IMR-90 (cell line): ENCODE data around the gene UBE2G1. TPM values are rescaled to one million over a fixed set of nuclear protein-coding genes. Genes with fewer than 3 reads are reported as not detected.

ENCODE experiments used
- ATAC-seq: fragments of 200-7000 bp; cut with Tn5 transposase; 2 replicates; pipeline ENCODE4 v1.9.1; 2020; ENCODE audit warnings: low read depth, mild to moderate bottlenecking, moderate library complexity
- BruUV-seq: library from RNA; stranded (reverse); fragments of 400-500 nt; replicated peaks from 2 replicates; lab custom pipeline; 2021; lab: Mats Ljungman, UMichigan
- CTCF ChIA-PET: fragments of 300-600 bp; formaldehyde crosslinking; extraction: SDS; loops from one replicate; lab custom pipeline; 2021; ENCODE audit warnings: antibody characterized with exemption; lab: Yijun Ruan, JAX
- POLR2A ChIA-PET: fragments of 300-600 bp; sonication (Branson Sonifier 250); formaldehyde crosslinking; loops from one replicate; lab custom pipeline; 2022; ENCODE audit warnings: antibody characterized with exemption; ENCODE audit not compliant: unreplicated experiment; lab: Charles Lee
- DNase-seq: peaks from one replicate; pipeline ENCODE4 v3.0.0; 2013
- H2AFZ ChIP-seq: replicated peaks from 2 replicates; pipeline ENCODE3; 2013; ENCODE audit warnings: low read length, mild to moderate bottlenecking; ENCODE audit not compliant: poor library complexity
- H2AK5ac ChIP-seq: 2 replicates; pipeline ENCODE4 v1.6.1; 2013; ENCODE audit warnings: low read depth, low read length, inconsistent platforms
- H2AK9ac ChIP-seq: replicated peaks from 2 replicates; pipeline ENCODE3; 2013; ENCODE audit warnings: mild to moderate bottlenecking, low read depth, low read length, moderate library complexity; ENCODE audit not compliant: poor library complexity
- H2BK120ac ChIP-seq: 2 replicates; pipeline ENCODE4 v1.6.1; 2013; ENCODE audit warnings: low read depth, low read length, inconsistent platforms
- H2BK15ac ChIP-seq: 3 replicates; pipeline ENCODE4 v1.6.1; 2013; ENCODE audit warnings: low read depth, low read length, inconsistent platforms
- H2BK20ac ChIP-seq: 2 replicates; pipeline ENCODE4 v1.6.1; 2013; ENCODE audit warnings: low read depth, mild to moderate bottlenecking, inconsistent platforms, low read length, moderate library complexity
- H2BK5ac ChIP-seq: 2 replicates; pipeline ENCODE4 v1.6.1; 2013; ENCODE audit warnings: mild to moderate bottlenecking, low read depth, low read length, inconsistent platforms; ENCODE audit not compliant: poor library complexity, severe bottlenecking
- H3K14ac ChIP-seq: replicated peaks from 2 replicates; pipeline ENCODE4 v1.6.1; 2013; ENCODE audit warnings: low read depth, low read length, inconsistent platforms
- H3K18ac ChIP-seq: 2 replicates; pipeline ENCODE4 v1.6.1; 2013; ENCODE audit warnings: low read depth, low read length, control low read depth
- H3K23ac ChIP-seq: 2 replicates; pipeline ENCODE4 v1.6.1; 2013; ENCODE audit warnings: low read depth, low read length, inconsistent platforms
- H3K27ac ChIP-seq: 2 replicates; pipeline ENCODE4 v1.5.1; 2013; ENCODE audit warnings: mild to moderate bottlenecking, control low read depth, low read length; ENCODE audit not compliant: insufficient read depth
- H3K27me3 ChIP-seq: 2 replicates; pipeline ENCODE4 v1.6.1; 2013; ENCODE audit warnings: low read length; ENCODE audit not compliant: control insufficient read depth, insufficient read depth
- H3K36me3 ChIP-seq: 2 replicates; pipeline ENCODE4 v1.6.1; 2013; ENCODE audit warnings: low read length, mixed read lengths; ENCODE audit not compliant: control insufficient read depth, insufficient read depth
- H3K4ac ChIP-seq: 2 replicates; pipeline ENCODE4 v1.6.1; 2013; ENCODE audit warnings: low read depth, low read length, inconsistent platforms
- H3K4me1 ChIP-seq: 2 replicates; pipeline ENCODE4 v1.6.1; 2013; ENCODE audit warnings: low read length, mixed read lengths; ENCODE audit not compliant: control insufficient read depth, insufficient read depth
- H3K4me2 ChIP-seq: 2 replicates; pipeline ENCODE4 v1.6.1; 2013; ENCODE audit warnings: low read depth, mild to moderate bottlenecking, control low read depth, low read length, moderate library complexity
- H3K4me3 ChIP-seq: 2 replicates; pipeline ENCODE4 v1.5.1; 2013; ENCODE audit warnings: low read depth, mild to moderate bottlenecking, control low read depth, low read length, moderate library complexity; ENCODE audit not compliant: insufficient read depth
- H3K56ac ChIP-seq: 2 replicates; pipeline ENCODE4 v1.6.1; 2013; ENCODE audit warnings: low read length, inconsistent platforms; ENCODE audit not compliant: insufficient read depth; ENCODE audit errors: extremely low read depth
- H3K79me1 ChIP-seq, 2 experiments: 2 replicates each; pipeline ENCODE4 v1.6.1; 2013; ENCODE audit warnings: low read length in 2 of 2, inconsistent platforms in 1 of 2, low read depth in 1 of 2
- H3K9ac ChIP-seq: 2 replicates; pipeline ENCODE4 v1.6.1; 2013; ENCODE audit warnings: low read depth, low read length, control low read depth
- H3K9me1 ChIP-seq: 2 replicates; pipeline ENCODE4 v1.6.1; 2013; ENCODE audit warnings: low read length, inconsistent platforms; ENCODE audit not compliant: insufficient read depth
- H3K9me3 ChIP-seq: 2 replicates; pipeline ENCODE4 v1.6.1; 2013; ENCODE audit warnings: low read length; ENCODE audit not compliant: control insufficient read depth, insufficient read depth
- H4K20me1 ChIP-seq: 2 replicates; pipeline ENCODE4 v1.6.1; 2013; ENCODE audit warnings: low read length, inconsistent platforms; ENCODE audit not compliant: insufficient read depth
- H4K5ac ChIP-seq: 2 replicates; pipeline ENCODE4 v1.6.1; 2013; ENCODE audit warnings: mild to moderate bottlenecking, low read depth, low read length, control low read depth
- H4K8ac ChIP-seq, 2 experiments: 2 replicates each; pipeline ENCODE4 v1.6.1; 2013; ENCODE audit warnings: low read depth in 2 of 2, low read length in 2 of 2, control low read depth in 1 of 2, inconsistent platforms in 1 of 2
- H4K91ac ChIP-seq: 2 replicates; pipeline ENCODE4 v1.6.1; 2013; ENCODE audit warnings: low read depth, low read length, inconsistent platforms; ENCODE audit not compliant: insufficient read depth
- BHLHE40 ChIP-seq: fragments of 150-350 bp; IDR thresholded peaks from 2 replicates; pipeline ENCODE4 v1.6.1; 2016; ENCODE audit warnings: mild to moderate bottlenecking, low read depth, low read length
- CEBPB ChIP-seq: IDR thresholded peaks from 2 replicates; pipeline ENCODE4 v1.6.1; 2012; ENCODE audit warnings: low read depth, low read length, improper control_type of control experiment
- CHD1 ChIP-seq: IDR thresholded peaks from 2 replicates; pipeline ENCODE4 v1.6.1; 2012; ENCODE audit warnings: low read depth, low read length, improper control_type of control experiment
- FOS ChIP-seq: fragments of 150-350 bp; IDR thresholded peaks from 2 replicates; pipeline ENCODE4 v1.6.1; 2016; ENCODE audit warnings: low read depth, low read length
- MAFK ChIP-seq: IDR thresholded peaks from 2 replicates; pipeline ENCODE4 v1.6.1; 2012; ENCODE audit warnings: low read depth, low read length, improper control_type of control experiment
- MAZ ChIP-seq: IDR thresholded peaks from 2 replicates; pipeline ENCODE4 v1.6.1; 2012; ENCODE audit warnings: low read depth, mild to moderate bottlenecking, low read length, improper control_type of control experiment, moderate library complexity, borderline replicate concordance
- MXI1 ChIP-seq: IDR thresholded peaks from 2 replicates; pipeline ENCODE4 v1.6.1; 2012; ENCODE audit warnings: low read depth, mild to moderate bottlenecking, low read length, moderate library complexity, borderline replicate concordance
- POLR2A ChIP-seq: IDR thresholded peaks from 2 replicates; pipeline ENCODE4 v1.6.1; 2012; ENCODE audit warnings: mild to moderate bottlenecking, low read depth, low read length
- RAD21 ChIP-seq: IDR thresholded peaks from 2 replicates; pipeline ENCODE4 v1.6.1; 2012; ENCODE audit warnings: low read length, improper control_type of control experiment
- RCOR1 ChIP-seq: IDR thresholded peaks from 2 replicates; pipeline ENCODE4 v1.6.1; 2012; ENCODE audit warnings: mild to moderate bottlenecking, low read length, improper control_type of control experiment; ENCODE audit not compliant: insufficient replicate concordance
- RFX5 ChIP-seq: IDR thresholded peaks from 2 replicates; pipeline ENCODE4 v1.8.0; 2012; ENCODE audit warnings: low read depth, mild to moderate bottlenecking, low read length, moderate library complexity
- SMC3 ChIP-seq: fragments of 150-350 bp; IDR thresholded peaks from 2 replicates; pipeline ENCODE4 v1.6.1; 2016; ENCODE audit warnings: low read depth, mild to moderate bottlenecking, antibody characterized with exemption, low read length, moderate library complexity
- WGBS, 2 experiments: methylation state at CpG; one replicate each; pipeline versions ENCODE4 v1.1.5 to v1.1.7; 2013; ENCODE audit warnings: missing lambda C conversion rate in 2 of 2; ENCODE audit not compliant: insufficient read length in 1 of 2; ENCODE audit errors: extremely low coverage in 2 of 2; 5-methylcytosine and 5-hydroxymethylcytosine counted together
- dilution Hi-C: fragments of 300-500 bp; cut with HindIII; formaldehyde crosslinking; loops from one replicate; pipeline ENCODE4 v1.14.3; 2018; ENCODE audit warnings: low sequenced_read_pairs; ENCODE audit not compliant: unreplicated experiment
- in situ Hi-C: fragments of 300-500 bp; cut with MboI; formaldehyde crosslinking; loops from 3 replicates; pipeline ENCODE4 v1.14.3; 2019; ENCODE audit warnings: low sequenced_read_pairs, inconsistent platforms, mixed read lengths
- intact Hi-C: fragments of 100-400 bp; cut with micrococcal nuclease; formaldehyde crosslinking; loops from 2 replicates; pipeline ENCODE4 v1.10.0; 2022
- polyA plus RNA-seq, 3 experiments: library from polyadenylated mRNA; depleted of rRNA; stranded (reverse); fragments of >200 nt; gene quantifications; 2 replicates each; pipeline ENCODE4 v1.2.3, GENCODE V29; 2012; ENCODE audit warnings: low replicate concordance in 1 of 3
- total RNA-seq: library from RNA; depleted of rRNA; stranded (reverse); fragments of >200 nt; gene quantifications from 2 replicates; pipeline ENCODE4 v1.2.3, GENCODE V29; 2012
- TF ChIP-seq, protein P1 (sequence below): conservative IDR thresholded peaks from 2 replicates; pipeline ENCODE4 v1.5.1; 2012; ENCODE audit warnings: mild to moderate bottlenecking, low read depth, low read length, improper control_type of control experiment
- TF ChIP-seq, protein P2 (sequence below): fragments of 150-350 bp; IDR thresholded peaks from 2 replicates; pipeline ENCODE4 v1.6.1; 2016; ENCODE audit warnings: low read depth, mild to moderate bottlenecking, low read length, moderate library complexity, borderline replicate concordance

Gene UBE2G1
- total and polyA plus RNA-seq, 2 of the 4 experiments (the other 2 are of a cell fraction), result 26.3 to 26.6 TPM

DNA sequence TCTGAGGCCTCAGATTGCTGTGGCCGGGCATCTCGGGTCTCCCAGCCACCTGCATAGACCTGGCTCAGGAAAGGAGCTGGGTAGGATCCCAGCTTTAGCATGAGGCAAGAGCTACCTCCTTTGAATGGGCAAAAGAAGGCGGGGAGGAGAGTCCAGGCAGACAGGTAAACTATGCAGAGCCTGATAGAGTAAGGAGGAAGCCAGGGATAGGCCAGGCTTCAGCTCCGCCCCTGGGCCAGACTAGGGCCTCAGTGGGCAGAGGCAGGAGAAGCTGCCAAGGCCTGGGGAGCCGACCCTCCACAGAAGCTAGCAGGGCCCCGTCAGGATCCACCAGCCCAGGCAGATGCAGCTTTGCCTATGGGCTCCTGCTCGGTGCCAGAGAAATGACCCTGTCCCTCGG is 22.6 kb upstream of the UBE2G1 start:
- Histone ChIP-seq H3K14ac (no peak overlapping the region), H3K4me2 (no peak overlapping the region), H3K36me3 (no peaks in the 10 kb centered on the region), H3K9me3 (no peaks in the 10 kb centered on the region), H3K4me3 (no peak overlapping the region), H2AFZ (no peak overlapping the region), H3K27ac (no peak overlapping the region), H3K79me1 (no peaks in the 10 kb centered on the region), H3K4me1 (no peaks in the 10 kb centered on the region), H3K27me3 (peaks cover 2% of the 10 kb centered on the region; the same call in 1 of the 2 replicates), H4K20me1 (no peaks in the 10 kb centered on the region), H4K5ac (no peak overlapping the region), H2BK20ac (no peak overlapping the region), H2BK120ac (no peak overlapping the region), H3K23ac (no peak overlapping the region), H2BK15ac (no peak overlapping the region), H3K56ac (no peak overlapping the region), H3K9me1 (no peaks in the 10 kb centered on the region), H3K4ac (no peak overlapping the region), H2AK9ac (no peak overlapping the region), H4K8ac (no peak overlapping the region), H2AK5ac (no peak overlapping the region), H3K9ac (no peak overlapping the region), H3K18ac (no peak overlapping the region), H2BK5ac (no peak overlapping the region), H4K91ac (no peak overlapping the region)
- in situ Hi-C loops, result no loop called here
- POLR2A ChIA-PET, result no interaction called here
- DNase-seq (no peak), ATAC-seq (no peak)
- intact Hi-C loops, result no loop called here
- dilution Hi-C loops, result no loop called here
- CTCF ChIA-PET, result no interaction called here
- no TSS peak for BruUV-seq
- TF ChIP-seq RFX5, result no peak
- TF ChIP-seq CEBPB, result no peak
- no peak for TF ChIP-seq MAZ
- TF ChIP-seq SMC3, result no peak
- no peak for TF ChIP-seq RAD21
- TF ChIP-seq RCOR1, result no peak
- TF ChIP-seq, protein P1, sequence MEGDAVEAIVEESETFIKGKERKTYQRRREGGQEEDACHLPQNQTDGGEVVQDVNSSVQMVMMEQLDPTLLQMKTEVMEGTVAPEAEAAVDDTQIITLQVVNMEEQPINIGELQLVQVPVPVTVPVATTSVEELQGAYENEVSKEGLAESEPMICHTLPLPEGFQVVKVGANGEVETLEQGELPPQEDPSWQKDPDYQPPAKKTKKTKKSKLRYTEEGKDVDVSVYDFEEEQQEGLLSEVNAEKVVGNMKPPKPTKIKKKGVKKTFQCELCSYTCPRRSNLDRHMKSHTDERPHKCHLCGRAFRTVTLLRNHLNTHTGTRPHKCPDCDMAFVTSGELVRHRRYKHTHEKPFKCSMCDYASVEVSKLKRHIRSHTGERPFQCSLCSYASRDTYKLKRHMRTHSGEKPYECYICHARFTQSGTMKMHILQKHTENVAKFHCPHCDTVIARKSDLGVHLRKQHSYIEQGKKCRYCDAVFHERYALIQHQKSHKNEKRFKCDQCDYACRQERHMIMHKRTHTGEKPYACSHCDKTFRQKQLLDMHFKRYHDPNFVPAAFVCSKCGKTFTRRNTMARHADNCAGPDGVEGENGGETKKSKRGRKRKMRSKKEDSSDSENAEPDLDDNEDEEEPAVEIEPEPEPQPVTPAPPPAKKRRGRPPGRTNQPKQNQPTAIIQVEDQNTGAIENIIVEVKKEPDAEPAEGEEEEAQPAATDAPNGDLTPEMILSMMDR, result no peak
- TF ChIP-seq BHLHE40, result no peak
- no peak for TF ChIP-seq POLR2A
- no peak for TF ChIP-seq MAFK
- no peak for TF ChIP-seq MXI1
- TF ChIP-seq FOS, result no peak
- no peak for TF ChIP-seq CHD1
- TF ChIP-seq, protein P2, sequence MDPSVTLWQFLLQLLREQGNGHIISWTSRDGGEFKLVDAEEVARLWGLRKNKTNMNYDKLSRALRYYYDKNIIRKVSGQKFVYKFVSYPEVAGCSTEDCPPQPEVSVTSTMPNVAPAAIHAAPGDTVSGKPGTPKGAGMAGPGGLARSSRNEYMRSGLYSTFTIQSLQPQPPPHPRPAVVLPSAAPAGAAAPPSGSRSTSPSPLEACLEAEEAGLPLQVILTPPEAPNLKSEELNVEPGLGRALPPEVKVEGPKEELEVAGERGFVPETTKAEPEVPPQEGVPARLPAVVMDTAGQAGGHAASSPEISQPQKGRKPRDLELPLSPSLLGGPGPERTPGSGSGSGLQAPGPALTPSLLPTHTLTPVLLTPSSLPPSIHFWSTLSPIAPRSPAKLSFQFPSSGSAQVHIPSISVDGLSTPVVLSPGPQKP, result no peak
- 78% methylated on average over 3 of the region's 8 CpGs; no CpG with 5 or more reads in 1 of the 2 experiments for WGBS, 2 experiments
